ENCODE measurements around the gene GPT2.

DNA sequence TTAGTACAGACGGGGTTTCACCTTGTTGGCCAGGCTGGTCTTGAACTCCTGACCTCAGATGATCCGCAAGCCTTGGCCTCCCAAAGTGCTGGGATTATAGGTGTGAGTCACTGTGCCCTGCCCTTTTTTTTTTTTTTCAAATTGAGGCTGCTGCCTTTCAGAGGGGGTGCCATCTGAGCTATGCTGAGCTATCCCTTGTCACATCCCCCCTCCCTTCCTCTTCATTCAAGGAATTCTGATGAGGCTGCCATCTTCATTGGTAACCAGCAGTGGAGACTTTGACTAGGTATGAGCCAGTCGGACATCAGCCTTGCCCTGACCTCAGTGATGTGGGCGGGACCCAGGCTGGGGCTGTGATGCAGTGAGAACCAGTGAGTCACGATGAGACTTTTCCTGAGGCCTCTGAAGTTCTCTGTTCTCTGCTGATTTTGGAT is 24.4 kb upstream of the GPT2 start:
- TF ChIP-seq, protein P1, sequence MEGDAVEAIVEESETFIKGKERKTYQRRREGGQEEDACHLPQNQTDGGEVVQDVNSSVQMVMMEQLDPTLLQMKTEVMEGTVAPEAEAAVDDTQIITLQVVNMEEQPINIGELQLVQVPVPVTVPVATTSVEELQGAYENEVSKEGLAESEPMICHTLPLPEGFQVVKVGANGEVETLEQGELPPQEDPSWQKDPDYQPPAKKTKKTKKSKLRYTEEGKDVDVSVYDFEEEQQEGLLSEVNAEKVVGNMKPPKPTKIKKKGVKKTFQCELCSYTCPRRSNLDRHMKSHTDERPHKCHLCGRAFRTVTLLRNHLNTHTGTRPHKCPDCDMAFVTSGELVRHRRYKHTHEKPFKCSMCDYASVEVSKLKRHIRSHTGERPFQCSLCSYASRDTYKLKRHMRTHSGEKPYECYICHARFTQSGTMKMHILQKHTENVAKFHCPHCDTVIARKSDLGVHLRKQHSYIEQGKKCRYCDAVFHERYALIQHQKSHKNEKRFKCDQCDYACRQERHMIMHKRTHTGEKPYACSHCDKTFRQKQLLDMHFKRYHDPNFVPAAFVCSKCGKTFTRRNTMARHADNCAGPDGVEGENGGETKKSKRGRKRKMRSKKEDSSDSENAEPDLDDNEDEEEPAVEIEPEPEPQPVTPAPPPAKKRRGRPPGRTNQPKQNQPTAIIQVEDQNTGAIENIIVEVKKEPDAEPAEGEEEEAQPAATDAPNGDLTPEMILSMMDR (IDR thresholded peaks at IDR 0.05) = no peak
- no peak for TF ChIP-seq ZFX (IDR thresholded peaks at IDR 0.05; ENCODE audit: borderline replicate concordance)
